Activated naive CD4-positive, alpha-beta T cell treated with anti-CD3 and anti-CD28 coated beads, Interleukin-2, amount 50 U/mL, for 16 hours (primary cell): ENCODE results near the gene FBXL7.

Experiments
- DNase-seq: peaks from one replicate; pipeline ENCODE4 v3.0.0-alpha.2; 2020

FBXL7 gene

GRCh38 chr5:15904899-15905830 lies 405.2 kb downstream of the FBXL7 start:
- DNase-seq = no peak

- DNase-seq = no peak
Measured at GRCh38 chr5:15914638-15915037, 414.7 kb downstream of the FBXL7 start.

GRCh38 chr5:15926586-15926985 lies 426.6 kb downstream of the FBXL7 start:
- no peak for DNase-seq

GRCh38 chr5:15927710-15928380 lies 427.9 kb downstream of the FBXL7 start:
- no peak for DNase-seq

GRCh38 chr5:15929611-15930263 lies 429.8 kb downstream of the FBXL7 start:
- no peak for DNase-seq

- no peak for DNase-seq
Measured at GRCh38 chr5:15932066-15932465, 432.1 kb downstream of the FBXL7 start.

- DNase-seq = no peak
Measured at GRCh38 chr5:15933259-15934207, 433.6 kb downstream of the FBXL7 start.

- no peak for DNase-seq
Measured at GRCh38 chr5:15936505-15937245, 436.7 kb downstream of the FBXL7 start.

GRCh38 chr5:15937708-15938107 lies 437.7 kb downstream of the FBXL7 start:
- no peak for DNase-seq

- DNase-seq = no peak
Measured at GRCh38 chr5:15938186-15938585, 438.2 kb downstream of the FBXL7 start.

GRCh38 chr5:15938961-15939360 lies 439.0 kb downstream of the FBXL7 start:
- no peak for DNase-seq

GRCh38 chr5:15940905-15941304 lies 440.9 kb downstream of the FBXL7 start:
- DNase-seq = no peak

- no peak for DNase-seq
Measured at GRCh38 chr5:15943487-15943886, 443.5 kb downstream of the FBXL7 start.

GRCh38 chr5:15946026-15946425 lies 446.0 kb downstream of the FBXL7 start:
- no peak for DNase-seq

GRCh38 chr5:15948190-15948589 lies 448.2 kb downstream of the FBXL7 start:
- DNase-seq = no peak

- DNase-seq = no peak
Measured at GRCh38 chr5:15951126-15951525, 451.1 kb downstream of the FBXL7 start.

- no peak for DNase-seq
Measured at GRCh38 chr5:15951550-15951949, 451.6 kb downstream of the FBXL7 start.

- DNase-seq = no peak
Measured at GRCh38 chr5:15956622-15957021, 456.6 kb downstream of the FBXL7 start.

GRCh38 chr5:15957124-15957523 lies 457.1 kb downstream of the FBXL7 start:
- DNase-seq = no peak

- DNase-seq = no peak
Measured at GRCh38 chr5:15959370-15960164, 459.6 kb downstream of the FBXL7 start.
